ENCODE results near the gene ALKBH5.
"Not testable (repeated sequence)": the region's sequence is repeated elsewhere in the genome, so short reads cannot be mapped to it uniquely, and the experiment has no call there.

Gene ALKBH5

DNA sequence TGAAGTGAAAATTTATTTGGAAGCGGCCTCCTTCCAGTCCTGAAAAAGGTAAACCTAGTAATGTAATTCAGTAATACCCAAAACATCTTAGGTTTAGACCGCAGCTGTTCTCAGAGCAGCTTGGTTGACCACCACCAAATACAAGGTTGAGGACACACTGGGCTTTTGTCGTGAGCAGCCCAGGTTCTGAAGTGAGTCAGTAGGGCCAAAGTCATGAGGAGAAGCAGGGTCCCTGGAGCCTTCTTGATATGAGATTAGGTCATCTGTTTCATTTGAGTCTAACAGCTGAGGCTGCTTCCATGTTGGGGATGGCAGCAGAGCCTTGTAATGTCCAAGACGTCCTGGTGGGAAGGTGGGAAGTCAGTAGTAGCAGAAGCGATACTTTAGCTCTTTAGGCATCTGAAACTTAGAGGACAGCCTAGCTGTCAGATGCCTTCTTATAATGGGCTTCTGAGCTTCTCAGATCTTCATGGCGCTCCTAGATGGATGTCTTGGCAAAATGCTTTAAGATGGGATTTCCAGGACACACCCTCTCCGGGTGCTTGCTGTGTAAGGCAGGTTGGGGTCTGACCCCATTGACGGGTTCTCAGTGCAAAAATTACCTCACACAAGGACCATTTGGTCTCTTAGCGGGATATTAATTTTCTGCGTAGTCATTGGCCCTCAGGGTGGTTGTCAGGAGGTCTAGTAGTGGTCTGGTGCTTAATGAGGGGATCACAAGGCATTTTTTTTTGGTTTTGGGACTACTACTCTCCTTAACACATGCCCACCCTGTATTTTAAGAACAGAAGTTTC, 2.4 kb downstream of the ALKBH5 start:
- no peak for DNase-seq (ENCODE audit: low read depth in 2 of 2)

DNA sequence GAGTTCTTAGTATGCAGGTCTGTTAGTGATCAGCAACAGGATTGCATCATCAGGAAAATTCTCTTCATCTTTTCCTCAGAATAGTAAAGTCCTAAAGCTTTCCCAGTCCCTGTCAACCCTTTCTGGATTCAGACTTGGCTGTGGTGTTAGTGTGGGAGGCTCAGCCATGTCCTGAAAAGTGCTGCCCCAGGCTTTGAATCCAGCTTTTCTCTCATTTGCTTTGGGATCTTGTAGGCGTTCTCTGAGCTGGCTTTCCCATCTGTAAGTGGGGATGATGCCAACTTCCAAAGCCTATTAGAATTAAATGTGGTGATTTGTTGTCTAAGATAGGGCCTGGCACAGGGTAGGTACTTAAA, 3.0 kb downstream of the ALKBH5 start:
- no peak for DNase-seq (ENCODE audit: low read depth in 2 of 2)

DNA sequence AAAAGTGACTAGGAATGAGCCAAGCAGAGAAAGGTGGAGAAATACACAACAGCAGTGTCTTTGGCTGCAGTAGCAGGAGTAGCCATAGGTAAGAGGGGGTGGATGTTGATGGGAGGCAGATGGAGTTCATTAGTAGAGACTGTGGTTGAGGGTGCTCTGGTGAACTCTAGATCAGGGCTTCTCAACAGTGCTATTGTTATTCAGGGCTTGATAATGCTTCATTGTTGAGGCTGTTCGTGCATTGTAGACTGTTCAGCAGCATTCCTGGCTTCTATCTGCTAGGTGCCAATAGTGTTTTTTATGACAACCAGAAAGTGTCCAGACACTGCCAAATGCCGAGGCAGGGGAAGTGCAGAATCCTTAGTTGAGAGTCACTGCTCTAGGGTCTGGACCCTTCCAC, 3.6 kb downstream of the ALKBH5 start:
- DNase-seq (ENCODE audit: low read depth in 2 of 2), result no peak

GRCh38 chr17:18187821-18188761, 4.5 kb downstream of the ALKBH5 start:
- no peak for DNase-seq (ENCODE audit: low read depth in 2 of 2)

DNA sequence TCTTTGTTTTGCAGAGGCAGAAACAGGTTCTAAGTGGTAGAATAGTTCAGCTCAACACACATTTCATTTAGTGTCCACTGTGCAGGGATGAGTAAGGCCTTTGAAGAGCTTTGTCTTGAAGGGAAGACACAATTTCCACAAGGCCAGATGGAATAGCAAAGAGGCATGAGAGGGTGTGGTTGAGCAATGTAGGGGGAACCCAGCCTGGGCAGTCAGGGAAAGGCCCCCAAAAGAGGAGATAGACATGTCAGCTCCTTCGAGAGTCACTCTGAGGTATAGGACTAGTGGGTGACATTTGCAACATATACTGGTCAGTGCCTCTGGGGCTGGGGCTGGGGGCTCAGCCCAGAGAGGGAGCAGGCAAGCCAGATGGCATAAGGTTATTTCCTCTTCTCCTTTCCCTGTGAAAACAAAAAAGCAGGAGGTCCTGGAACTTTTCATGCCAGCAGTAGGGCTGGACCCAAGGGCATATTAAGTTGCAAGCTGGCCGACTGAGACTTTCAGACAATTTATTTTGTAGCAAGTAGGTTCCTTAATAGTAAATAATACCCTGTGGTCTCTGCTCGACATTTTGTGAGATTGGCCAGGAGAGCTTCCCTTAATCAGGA, 7.1 kb downstream of the ALKBH5 start:
- DNase-seq (ENCODE audit: low read depth in 2 of 2), result no peak

GRCh38 chr17:18191236-18191667, 7.6 kb downstream of the ALKBH5 start:
- no peak for DNase-seq (ENCODE audit: low read depth in 2 of 2)

GRCh38 chr17:18191967-18192366, 8.3 kb downstream of the ALKBH5 start:
- DNase-seq (ENCODE audit: low read depth in 2 of 2), result no peak

DNA sequence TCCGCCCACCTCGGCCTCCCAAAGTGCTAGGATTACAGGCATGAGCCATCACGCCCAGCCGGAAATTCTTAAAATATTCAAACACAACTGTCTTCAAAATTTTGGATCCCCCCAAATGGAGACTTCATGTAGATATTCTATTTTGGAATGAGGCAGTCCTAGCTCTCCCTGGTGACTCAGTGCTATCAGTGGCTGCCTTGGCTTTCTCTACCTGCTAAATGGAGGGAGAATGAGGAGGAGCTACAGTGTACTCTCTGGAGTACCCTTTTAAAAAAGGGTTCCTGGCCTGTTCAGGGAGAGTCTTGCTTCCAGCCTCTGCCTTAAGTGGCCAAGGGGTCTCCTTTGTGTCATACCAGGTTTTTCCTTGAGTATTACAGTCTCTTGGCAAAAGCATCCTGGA, 10.8 kb downstream of the ALKBH5 start:
- no peak for DNase-seq (ENCODE audit: low read depth in 2 of 2)

DNA sequence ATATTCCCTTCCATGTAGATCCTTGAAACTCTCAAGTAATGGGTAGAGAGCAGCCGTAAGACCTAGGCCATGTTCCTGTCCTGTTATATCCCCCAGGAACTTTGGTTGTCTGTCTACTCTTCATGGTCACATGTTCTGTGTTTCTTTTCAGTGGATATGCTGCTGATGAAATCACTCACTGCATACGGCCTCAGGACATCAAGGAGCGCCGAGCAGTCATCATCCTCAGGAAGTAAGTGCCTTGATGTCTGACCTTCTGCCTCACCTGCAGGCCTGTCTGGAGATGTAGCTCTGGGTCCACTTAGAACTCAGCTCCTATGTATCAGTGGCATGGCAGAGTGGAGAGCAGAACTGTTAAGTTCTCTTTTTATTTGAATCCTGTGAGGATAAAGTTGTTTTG, 11.2 kb downstream of the ALKBH5 start:
- DNase-seq (ENCODE audit: low read depth in 2 of 2), result no peak

DNA sequence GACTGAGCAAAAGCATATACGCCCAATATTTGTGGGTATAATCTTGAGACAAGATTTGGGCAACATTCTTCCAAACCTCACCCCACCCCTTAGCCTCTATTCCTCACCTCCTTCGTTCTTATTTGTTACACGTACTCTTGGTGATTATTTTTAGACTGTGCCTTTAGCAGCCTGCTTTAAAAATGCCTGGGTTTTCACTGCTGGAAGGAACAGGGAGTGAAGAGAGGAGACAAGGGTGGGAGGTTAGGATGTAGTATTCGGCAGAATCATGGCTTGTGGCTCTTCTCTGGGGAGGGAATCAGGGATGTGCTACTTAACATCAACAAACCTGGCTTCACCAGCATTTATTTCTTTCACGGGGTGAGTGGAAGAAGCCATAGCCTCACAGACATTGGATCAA, 11.6 kb downstream of the ALKBH5 start:
- DNase-seq (ENCODE audit: low read depth in 2 of 2), result no peak

DNA sequence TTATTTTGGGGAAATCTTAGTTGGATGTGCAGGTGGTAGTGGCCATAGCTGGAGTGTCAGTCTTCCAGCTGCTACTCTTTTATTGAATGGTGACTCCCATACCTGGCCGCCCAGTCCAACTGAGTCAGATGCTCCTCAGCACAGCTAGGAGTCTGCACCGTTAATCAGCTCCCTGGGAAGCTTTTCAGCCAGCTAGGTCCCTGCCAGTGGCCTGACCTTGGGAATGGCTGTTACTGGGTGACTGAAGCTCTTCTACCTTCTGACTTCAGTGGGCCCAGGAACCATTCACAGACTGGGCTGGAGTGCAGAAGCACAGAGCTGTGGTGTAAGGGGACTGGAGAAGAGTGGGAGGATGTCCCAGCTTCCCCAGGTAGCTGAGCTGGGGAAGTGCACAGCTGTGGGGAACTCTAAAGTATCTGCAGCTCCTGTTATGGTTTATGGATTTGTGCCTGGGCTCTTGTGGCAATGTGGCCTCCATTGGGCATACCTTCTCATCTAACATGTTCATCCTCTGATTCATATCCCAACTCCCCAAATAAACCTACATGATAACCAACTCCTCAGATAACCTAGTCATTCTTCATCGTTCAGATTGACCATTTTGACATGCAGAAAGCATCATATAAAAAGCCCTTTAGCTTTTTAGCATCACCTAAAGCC, 14.0 kb downstream of the ALKBH5 start:
- no peak for DNase-seq (ENCODE audit: low read depth in 2 of 2)

- DNase-seq (ENCODE audit: low read depth in 2 of 2), result no peak
Observed at GRCh38 chr17:18198530-18198929, 14.9 kb downstream of the ALKBH5 start.

GRCh38 chr17:18201108-18201507, 17.5 kb downstream of the ALKBH5 start:
- no peak for DNase-seq (ENCODE audit: low read depth in 2 of 2)

- DNase-seq (ENCODE audit: low read depth in 2 of 2), result no peak
Observed at GRCh38 chr17:18203308-18203707, 19.7 kb downstream of the ALKBH5 start.

DNA sequence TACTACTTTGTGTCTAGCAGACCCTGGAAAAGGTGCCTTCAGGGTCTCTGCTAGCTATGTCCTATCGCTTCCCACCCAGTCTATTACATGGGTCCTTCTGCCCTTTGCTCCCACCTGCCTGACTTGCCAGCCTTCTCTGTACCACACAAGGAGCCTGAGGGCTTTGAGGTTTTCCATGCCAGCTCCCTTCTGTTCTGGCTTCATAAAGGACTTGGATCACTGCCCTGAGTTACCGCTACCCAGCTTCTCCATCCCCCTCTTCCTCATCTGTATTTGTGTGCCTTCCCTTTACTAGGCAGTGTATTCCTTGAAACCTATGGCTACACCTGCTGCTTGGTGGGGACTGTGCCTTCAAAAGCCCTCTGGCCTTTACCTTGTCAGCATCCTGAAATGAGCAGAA, 22.2 kb downstream of the ALKBH5 start:
- no peak for DNase-seq (ENCODE audit: low read depth in 2 of 2)

DNA sequence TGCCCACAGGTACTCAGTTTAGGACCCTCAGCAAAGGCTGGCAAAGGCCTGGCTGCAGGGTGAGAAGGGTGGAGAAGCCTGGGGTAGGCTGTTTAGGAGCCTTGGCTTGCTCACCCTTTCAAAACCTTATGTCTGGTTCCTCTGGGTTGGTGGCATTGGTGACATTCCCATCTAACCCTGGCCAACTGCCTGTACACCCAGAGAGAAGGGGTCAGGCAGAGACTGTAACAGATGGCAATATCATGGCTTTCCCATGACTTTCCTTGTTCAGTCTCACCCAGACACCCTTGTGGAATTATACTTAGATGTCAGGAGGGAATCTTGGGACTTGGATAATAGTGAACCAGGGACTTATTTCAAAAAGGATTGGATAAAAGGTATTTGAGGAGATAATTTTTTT, 23.3 kb downstream of the ALKBH5 start:
- DNase-seq (ENCODE audit: low read depth in 2 of 2), result no peak

DNA sequence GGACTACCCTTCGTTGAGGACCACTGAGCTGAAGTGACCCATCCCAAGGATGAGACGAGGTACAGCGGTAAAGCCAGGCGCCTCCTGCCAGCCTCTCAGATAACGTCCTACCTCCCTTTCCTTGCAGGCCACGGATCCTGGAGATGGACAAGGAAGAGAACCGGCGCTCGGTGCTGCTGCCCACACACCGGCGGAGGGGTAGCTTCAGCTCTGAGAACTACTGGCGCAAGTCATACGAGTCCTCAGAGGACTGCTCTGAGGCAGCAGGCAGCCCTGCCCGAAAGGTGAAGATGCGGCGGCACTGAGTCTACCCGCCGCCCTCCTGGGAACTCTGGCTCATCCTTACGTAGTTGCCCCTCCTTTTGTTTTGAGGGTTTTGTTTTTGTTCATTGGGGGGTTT, 24.5 kb downstream of the ALKBH5 start:
- no peak for DNase-seq (ENCODE audit: low read depth in 2 of 2)

DNA sequence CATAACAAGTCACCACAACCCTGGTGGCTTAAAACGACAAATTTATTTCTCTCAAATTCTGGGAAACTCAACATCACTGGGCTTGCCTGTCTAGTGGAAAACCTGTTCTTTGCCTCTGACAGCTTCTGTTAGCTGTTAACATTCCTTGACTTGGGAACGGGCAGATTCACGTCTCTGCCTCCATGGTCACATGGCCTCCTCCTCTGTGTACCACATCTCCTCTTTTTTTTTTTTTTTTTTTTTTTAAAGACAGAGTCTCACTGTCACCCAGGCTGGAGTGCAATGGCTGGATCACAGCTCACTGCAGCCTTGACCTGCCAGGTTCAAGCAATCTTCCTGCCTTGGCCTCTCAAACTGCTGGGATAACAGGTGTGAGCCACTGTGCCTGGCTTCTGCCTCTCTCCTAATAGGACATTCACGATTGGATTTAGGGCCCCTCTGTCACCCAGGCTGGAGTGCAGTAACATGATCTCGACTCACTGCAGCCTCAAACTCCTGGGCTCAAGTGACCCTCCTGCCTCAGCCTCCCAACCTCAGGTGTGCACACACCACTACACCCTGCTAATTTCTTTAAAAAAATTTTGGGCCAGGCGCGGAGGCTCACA, 30.1 kb downstream of the ALKBH5 start:
- DNase-seq (ENCODE audit: low read depth in 2 of 2), result no peak

DNA sequence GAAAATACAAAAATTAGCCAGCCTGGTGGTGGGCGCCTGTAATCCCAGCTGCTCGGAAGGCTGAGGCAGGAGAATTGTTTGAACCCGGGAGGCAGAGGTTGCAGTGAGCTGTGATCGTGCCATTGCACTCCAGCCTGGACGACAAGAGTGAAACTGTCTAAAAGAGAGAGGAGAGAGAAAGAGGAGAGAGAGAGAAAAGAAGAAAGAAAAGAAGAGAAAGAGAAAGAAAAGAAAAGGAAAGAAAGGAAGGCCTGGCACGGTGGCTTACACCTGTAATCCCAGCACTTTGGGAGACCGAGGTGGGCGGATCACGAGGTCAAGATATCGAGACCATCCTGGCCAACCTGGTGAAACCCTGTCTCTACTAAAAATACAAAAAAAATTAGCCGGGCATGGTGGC, 33.3 kb downstream of the ALKBH5 start:
- DNase-seq (ENCODE audit: low read depth in 2 of 2), result not testable (repeated sequence)

DNA sequence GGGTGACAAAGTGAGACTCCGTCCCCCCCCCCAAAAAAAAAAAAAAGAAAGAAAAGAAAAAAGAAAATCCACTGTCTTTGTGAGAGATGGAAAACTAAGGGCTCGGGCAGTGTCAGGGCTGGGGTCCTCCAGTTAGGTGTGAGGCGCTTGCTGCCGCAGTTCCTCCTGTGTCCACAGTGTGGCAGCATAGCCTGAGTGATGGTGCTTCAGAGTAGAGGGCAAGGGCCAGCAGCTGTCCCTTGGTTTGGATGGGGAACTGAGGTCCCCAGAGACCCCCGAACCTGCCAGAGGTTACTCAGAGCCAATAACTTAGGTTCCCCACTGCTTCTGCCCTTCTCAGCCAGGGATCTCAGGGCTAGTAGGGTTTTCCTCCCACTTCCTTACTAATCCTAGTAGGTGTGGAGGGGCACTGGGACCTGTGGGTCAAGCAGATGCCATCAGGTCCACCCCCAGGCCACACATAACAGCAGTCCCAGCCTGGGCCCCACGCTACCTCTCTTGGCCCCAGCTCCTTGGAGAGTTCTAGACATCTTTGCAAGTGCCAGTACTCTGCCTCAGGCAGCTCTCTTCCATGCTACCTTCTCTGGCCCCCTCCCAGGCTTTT, 33.9 kb downstream of the ALKBH5 start:
- peak; percentile 17 to 53 for DNase-seq (ENCODE audit: low read depth in 2 of 2)

DNA sequence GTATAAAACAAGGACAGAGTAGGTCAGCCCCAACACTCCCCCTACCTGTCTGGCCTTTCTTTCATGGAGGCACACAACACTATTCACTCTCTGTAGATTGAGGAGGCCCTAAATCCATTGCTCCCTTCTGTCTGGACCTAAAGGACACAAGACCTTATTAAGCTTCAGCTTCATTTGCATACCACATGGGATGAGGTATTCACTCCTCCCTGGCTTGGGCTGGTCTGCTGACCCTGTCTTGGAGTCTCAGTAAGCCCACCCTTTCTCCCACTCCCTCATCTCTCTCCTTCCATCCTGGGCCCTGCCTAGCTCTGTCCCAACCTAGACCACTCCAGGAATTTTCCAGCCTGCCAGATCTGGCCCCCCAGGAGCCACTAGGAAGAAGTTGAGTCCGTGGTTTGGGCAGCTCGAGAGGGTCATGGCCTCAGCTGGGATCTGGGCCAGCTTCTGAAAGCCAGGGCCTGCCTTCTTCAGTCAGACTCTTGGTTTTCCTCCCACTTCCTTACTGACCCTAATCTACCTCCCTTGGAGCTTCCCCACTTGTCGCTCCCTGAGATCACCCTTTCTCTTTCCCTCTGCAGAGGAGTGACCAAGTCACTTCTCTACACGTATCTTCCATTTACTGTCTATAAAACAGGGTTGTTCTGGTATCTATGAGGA, 35.3 kb downstream of the ALKBH5 start:
- DNase-seq (ENCODE audit: low read depth in 2 of 2), result no peak
